HCT116 (cell line): ENCODE data around the gene TAF3.

Source experiments
- CTCF ChIP-seq, 3 experiments: fragments of 200-600 bp in 1 of 3; sonication (generic) in 1 of 3; IDR thresholded peaks in 2 of 3; conservative IDR thresholded peaks in 1 of 3; 2 replicates each; pipeline ENCODE4 v1.5.1; 2012 to 2017; ENCODE audit warnings: low read depth in 2 of 3, low read length in 2 of 3, antibody characterized with exemption in 1 of 3, borderline replicate concordance in 1 of 3, control low read depth in 1 of 3, mild to moderate bottlenecking in 1 of 3, mixed read lengths in 1 of 3, mixed run types in 1 of 3, moderate library complexity in 1 of 3; ENCODE audit not compliant: insufficient read depth in 1 of 3
- POLR2A ChIP-seq: IDR thresholded peaks from 2 replicates; pipeline ENCODE4 v1.7.0; 2011; ENCODE audit warnings: borderline replicate concordance; ENCODE audit not compliant: insufficient read depth, insufficient read length; ENCODE audit errors: extremely low read depth
- REST ChIP-seq: IDR thresholded peaks from 2 replicates; pipeline ENCODE4 v1.6.1; 2012; ENCODE audit warnings: low read depth

GRCh38 chr10:7980196-7980595 lies 161.9 kb downstream of the TAF3 start:
- TF ChIP-seq CTCF (IDR thresholded peaks at IDR 0.05 in 2 of 3, conservative IDR thresholded peaks at IDR 0.05 in 1 of 3; ENCODE audit: borderline replicate concordance in 1 of 3, insufficient read depth in 1 of 3, low read depth in 2 of 3, low read length in 2 of 3), result no peak
- TF ChIP-seq POLR2A, result no peak
- TF ChIP-seq REST, result no peak
